Measurements from ENCODE around the gene SH2D5. TPM values are rescaled to one million over a fixed set of nuclear protein-coding genes. Genes with fewer than 3 reads are reported as not detected.

SH2D5 gene
- total RNA-seq, 1 donor from 2014 or later, result 5.9 TPM

DNA sequence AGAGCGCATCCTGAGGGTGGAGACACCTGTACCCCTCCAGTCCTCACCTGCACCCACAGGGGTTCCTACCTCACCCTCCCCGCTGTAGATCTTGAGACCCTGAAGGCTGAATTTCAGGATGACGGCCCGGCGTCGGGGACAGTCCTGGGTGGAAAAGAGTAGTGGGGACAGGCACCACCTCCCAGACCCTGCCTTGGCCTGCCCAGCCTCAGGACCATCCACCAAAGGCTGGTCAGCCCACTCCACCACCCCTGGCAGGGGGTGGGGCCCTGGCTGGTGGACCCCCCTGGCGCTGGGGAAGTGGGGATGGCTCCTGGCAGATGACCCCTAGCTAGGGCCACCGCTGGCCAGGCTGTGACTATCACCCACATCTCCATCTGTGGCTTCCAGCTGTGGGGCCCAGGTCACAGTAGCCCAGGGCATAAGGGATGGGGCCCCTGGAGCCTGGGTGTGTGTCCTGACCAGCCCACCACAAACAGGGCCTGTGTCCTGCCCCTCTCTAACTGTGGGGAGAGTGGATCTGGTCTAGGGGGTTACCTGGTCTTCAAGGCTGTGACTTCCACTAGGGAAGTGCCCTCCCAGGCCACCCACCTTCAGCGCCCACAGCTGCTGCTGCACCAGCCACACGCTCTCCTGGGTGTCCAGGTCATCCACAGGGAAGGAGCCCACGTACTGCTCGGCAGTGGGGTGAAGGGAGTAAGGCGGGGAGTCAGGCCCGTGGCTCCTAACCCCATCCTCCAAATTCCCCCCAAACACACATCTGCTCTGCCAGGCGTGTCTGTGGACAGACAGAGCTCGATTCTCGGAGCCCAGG lies 5.4 kb downstream of the SH2D5 start:
- no peak overlapping the region for H3K4me3 Mint-ChIP-seq (ENCODE audit: unreplicated experiment)
- Histone ChIP-seq H3K9me3 (ENCODE audit: insufficient read depth, low read depth, low read length) (no peaks in the 10 kb centered on the region), H2AFZ (ENCODE audit: low read depth, low read length) (no peak overlapping the region), H3K4me3 (ENCODE audit: insufficient read depth, low read depth, low read length) (no peak overlapping the region), H3K79me2 (ENCODE audit: insufficient read depth, low read length) (no peaks in the 10 kb centered on the region), H3K9ac (ENCODE audit: low read length) (no peak overlapping the region), H3K4me1 (ENCODE audit: insufficient read depth, low read length) (peaks cover 1% of the 10 kb centered on the region), H3K27me3 (ENCODE audit: insufficient read depth, low read length) (peaks cover 5% of the 10 kb centered on the region), H3K27ac (ENCODE audit: low read depth, low read length) (no peak overlapping the region), H3K4me2 (ENCODE audit: low read length) (no peak overlapping the region), H4K20me1 (ENCODE audit: insufficient read depth, low read length) (peaks cover 4% of the 10 kb centered on the region), H3K36me3 (ENCODE audit: insufficient read depth, low read length) (no peaks in the 10 kb centered on the region)
- no peak overlapping the region for H3K27ac Mint-ChIP-seq (ENCODE audit: unreplicated experiment)
- no peaks in the 10 kb centered on the region for H3K9me3 Mint-ChIP-seq (ENCODE audit: unreplicated experiment)
- peaks cover 2% of the 10 kb centered on the region for H3K36me3 Mint-ChIP-seq (ENCODE audit: low read depth, unreplicated experiment)
- peaks cover 2% of the 10 kb centered on the region for H3K4me1 Mint-ChIP-seq (ENCODE audit: low read depth, unreplicated experiment)
- FAIRE-seq (no peak), DNase-seq (ENCODE audit: low read depth) (no peak)
- H3K27me3 Mint-ChIP-seq (ENCODE audit: low read depth, unreplicated experiment), result peaks cover 15% of the 10 kb centered on the region
- TF ChIP-seq, protein P1, sequence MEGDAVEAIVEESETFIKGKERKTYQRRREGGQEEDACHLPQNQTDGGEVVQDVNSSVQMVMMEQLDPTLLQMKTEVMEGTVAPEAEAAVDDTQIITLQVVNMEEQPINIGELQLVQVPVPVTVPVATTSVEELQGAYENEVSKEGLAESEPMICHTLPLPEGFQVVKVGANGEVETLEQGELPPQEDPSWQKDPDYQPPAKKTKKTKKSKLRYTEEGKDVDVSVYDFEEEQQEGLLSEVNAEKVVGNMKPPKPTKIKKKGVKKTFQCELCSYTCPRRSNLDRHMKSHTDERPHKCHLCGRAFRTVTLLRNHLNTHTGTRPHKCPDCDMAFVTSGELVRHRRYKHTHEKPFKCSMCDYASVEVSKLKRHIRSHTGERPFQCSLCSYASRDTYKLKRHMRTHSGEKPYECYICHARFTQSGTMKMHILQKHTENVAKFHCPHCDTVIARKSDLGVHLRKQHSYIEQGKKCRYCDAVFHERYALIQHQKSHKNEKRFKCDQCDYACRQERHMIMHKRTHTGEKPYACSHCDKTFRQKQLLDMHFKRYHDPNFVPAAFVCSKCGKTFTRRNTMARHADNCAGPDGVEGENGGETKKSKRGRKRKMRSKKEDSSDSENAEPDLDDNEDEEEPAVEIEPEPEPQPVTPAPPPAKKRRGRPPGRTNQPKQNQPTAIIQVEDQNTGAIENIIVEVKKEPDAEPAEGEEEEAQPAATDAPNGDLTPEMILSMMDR (IDR thresholded peaks at IDR 0.05; ENCODE audit: insufficient read depth, low read depth, low read length), result no peak
- no peak for TF ChIP-seq EZH2 (IDR thresholded peaks at IDR 0.05; ENCODE audit: insufficient read depth, low read length)

GRCh38 chr1:20726118-20726911 lies 6.2 kb downstream of the SH2D5 start:
- Histone ChIP-seq H2AFZ (ENCODE audit: low read depth, low read length) (no peak overlapping the region), H3K9me3 (ENCODE audit: insufficient read depth, low read depth, low read length) (no peaks in the 10 kb centered on the region), H3K27ac (ENCODE audit: low read depth, low read length) (no peak overlapping the region), H3K27me3 (ENCODE audit: insufficient read depth, low read length) (peaks cover 5% of the 10 kb centered on the region), H3K36me3 (ENCODE audit: insufficient read depth, low read length) (no peaks in the 10 kb centered on the region), H3K4me2 (ENCODE audit: low read length) (no peak overlapping the region), H3K9ac (ENCODE audit: low read length) (no peak overlapping the region), H4K20me1 (ENCODE audit: insufficient read depth, low read length) (peaks cover 4% of the 10 kb centered on the region), H3K79me2 (ENCODE audit: insufficient read depth, low read length) (no peaks in the 10 kb centered on the region), H3K4me3 (ENCODE audit: insufficient read depth, low read depth, low read length) (no peak overlapping the region), H3K4me1 (ENCODE audit: insufficient read depth, low read length) (no peaks in the 10 kb centered on the region)
- TF ChIP-seq, protein P1 (IDR thresholded peaks at IDR 0.05; ENCODE audit: insufficient read depth, low read depth, low read length), result no peak
- no peak for TF ChIP-seq EZH2 (IDR thresholded peaks at IDR 0.05; ENCODE audit: insufficient read depth, low read length)
- no peak overlapping the region for H3K27ac Mint-ChIP-seq (ENCODE audit: unreplicated experiment)
- H3K4me1 Mint-ChIP-seq (ENCODE audit: low read depth, unreplicated experiment), result peaks cover 2% of the 10 kb centered on the region
- H3K9me3 Mint-ChIP-seq (ENCODE audit: unreplicated experiment), result no peaks in the 10 kb centered on the region
- peaks cover 2% of the 10 kb centered on the region for H3K36me3 Mint-ChIP-seq (ENCODE audit: low read depth, unreplicated experiment)
- H3K4me3 Mint-ChIP-seq (ENCODE audit: unreplicated experiment), result no peak overlapping the region
- FAIRE-seq (no peak), DNase-seq (ENCODE audit: low read depth) (no peak)
- peaks cover 14% of the 10 kb centered on the region for H3K27me3 Mint-ChIP-seq (ENCODE audit: low read depth, unreplicated experiment)
